ENCODE measurements around the gene XRN2.
"Not testable (repeated sequence)": the region's sequence is repeated elsewhere in the genome, so short reads cannot be mapped to it uniquely, and the experiment has no call there.

Gene XRN2

DNA sequence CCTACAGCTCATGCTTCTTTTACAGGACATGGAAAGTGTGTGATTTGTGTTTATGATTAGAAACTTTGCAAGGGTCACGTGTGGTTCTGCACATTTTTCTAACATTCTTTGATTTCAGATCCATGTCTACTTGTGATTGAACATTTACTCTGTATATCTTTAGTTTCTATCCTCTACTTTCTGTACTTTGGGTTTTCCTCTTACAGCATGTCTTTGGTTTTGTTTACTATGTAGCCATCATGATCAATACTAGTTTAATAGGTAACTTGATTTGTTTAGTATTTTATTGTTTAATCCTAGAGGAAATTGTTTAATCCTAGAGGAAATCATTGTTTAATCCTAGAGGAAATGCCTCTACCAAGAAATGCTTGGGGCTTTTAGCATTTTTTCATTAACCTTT lies 41.8 kb downstream of the XRN2 start:
- no peak for DNase-seq (ENCODE audit: low read depth)

DNA sequence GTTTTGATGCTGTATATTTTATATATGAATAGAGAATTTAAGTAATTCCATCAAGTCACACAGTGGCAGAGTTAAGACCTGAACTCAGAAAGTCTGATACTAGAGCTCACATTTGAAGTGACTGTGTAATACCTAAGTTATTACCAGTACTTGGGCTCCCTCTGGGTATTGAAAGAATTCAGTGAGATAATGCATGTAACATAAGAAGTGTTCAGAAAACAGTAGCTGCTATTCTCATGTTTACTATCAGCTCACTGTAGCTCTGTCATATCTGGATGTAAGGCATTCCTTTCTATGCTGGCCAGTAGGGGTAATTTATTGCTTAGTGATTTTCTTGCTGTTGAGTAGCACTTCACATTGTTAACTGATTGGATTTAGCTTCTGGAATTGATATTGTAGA lies 49.6 kb downstream of the XRN2 start:
- DNase-seq (ENCODE audit: low read depth): no peak

DNA sequence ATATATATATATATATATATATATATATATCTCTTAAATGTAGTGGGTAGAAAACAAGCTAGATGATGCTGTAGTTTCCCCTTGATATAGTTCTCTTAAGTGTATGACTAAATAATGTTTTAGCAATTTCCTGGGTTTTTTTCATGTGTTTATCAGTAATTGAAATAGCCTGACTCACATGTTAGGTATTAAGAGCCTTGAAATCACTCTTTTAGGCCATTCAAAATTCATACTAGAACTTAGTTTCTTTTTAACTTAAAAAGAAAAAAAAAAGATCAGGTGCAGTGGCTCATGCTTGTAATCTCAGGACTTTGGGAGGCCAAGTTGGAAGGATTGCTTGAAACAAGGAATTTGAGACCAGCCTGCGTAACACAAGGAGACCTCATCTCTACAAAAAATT lies 50.1 kb downstream of the XRN2 start:
- no peak for DNase-seq (ENCODE audit: low read depth)

DNA sequence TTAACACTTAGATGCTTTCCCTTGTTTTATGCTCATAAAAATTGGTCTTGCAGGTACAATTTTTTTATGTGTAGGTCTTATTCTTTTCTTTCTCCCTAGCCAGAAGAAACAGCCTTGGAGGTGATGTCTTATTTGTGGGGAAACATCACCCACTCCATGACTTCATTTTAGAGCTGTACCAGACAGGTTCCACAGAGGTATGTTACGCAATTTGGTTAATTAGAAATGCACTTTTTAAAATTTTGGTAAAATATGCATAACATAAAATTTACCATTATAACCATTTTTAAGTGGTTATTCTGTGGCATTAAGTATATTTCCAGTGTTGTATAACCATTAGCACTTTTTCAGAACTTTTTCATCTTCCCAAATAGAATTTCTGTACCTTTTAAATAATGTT lies 52.9 kb downstream of the XRN2 start:
- no peak for DNase-seq (ENCODE audit: low read depth)

DNA sequence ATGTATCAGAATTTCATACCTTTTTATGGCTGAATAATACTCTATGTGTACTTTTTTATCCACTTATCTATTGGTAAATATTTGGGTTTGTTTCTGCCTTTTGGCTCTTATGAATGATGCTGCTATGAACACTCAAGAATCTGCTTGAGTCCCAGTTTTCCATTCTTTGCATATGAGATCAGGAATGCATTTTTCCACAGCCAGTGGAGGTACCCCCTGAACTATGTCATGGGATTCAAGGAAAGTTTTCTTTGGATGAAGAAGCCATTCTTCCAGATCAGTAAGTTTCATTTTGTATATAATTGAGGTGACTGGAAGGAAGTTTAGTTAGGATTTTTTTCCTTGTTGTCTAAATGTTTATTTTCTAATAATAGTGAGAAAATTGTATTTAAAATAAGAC lies 53.3 kb downstream of the XRN2 start:
- no peak for DNase-seq (ENCODE audit: low read depth)

DNA sequence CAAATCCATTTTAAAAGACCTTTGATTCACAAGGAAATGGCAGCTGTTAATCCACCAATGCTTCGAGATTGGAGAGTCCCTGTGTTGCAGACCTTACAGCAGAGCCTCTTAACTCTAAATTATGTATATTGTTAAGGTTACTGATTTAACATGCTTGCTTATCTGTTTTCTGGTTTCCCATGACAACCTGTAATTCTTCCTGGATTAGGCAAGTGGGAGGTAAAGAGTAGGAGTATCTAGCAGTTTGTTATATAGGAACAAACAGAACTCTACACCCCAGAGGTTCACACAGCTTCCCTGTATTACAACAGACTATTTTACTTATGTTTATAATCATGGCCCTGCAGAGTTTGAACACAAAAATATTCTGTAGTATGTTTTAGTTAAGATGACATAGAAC lies 54.7 kb downstream of the XRN2 start:
- DNase-seq (ENCODE audit: low read depth): no peak

DNA sequence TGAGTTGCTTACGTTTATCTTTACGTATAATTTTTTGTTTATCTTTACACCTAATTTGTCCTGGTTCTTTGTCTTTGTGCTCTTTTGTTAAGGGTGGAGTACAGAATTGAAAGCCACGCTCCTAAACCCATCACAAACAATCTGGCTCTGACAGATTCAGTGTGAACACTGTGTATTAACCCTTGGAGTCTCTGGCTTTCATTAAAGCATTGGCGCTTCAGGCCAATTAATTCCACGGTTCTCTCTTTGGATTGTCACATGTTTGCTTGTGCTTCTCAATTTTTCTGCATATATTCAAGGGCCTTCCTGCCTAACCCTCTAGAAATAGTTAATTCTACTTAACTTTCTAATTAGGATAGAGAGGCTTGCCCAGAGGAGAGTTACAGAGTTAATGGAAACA lies 55.6 kb downstream of the XRN2 start:
- DNase-seq (ENCODE audit: low read depth): no peak

DNA sequence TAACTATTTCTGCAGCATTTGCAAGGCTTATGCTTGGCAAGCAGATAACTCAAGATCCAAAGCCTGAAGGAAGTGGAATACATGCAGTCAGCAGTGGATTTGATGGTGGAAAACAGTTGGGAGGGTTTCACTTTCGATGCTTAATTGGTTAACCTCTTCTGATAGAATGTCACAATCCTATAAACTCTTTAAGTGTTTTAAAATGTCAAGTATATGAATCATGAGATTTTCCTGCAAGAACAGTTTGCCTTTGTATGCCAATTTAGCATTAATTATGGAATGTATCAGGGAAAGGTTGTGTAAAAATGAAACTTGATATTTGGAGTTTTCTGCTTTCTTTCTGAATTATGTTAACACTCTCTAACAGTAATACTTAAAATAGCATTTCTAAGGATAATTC lies 57.6 kb downstream of the XRN2 start:
- no peak for DNase-seq (ENCODE audit: low read depth)

DNA sequence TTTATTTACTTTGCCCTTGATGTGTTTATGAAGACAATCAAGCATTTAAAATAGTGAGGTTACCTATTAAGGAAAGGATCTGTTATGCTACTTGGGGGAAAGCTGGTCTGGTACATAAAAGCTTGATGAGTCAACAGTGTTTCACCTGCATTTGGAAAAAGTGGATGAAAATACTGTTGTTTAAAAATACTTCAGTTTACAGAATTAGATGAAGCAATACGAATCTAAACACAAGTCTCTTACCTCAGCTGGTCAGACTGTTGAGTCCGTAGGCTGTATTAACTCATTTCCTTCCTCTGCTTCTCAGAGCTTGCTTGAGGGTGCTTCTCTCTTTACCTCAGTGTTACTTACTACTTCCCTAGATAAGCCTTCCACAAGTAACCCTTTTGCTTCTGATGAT lies 58.1 kb downstream of the XRN2 start:
- no peak for DNase-seq (ENCODE audit: low read depth)

DNA sequence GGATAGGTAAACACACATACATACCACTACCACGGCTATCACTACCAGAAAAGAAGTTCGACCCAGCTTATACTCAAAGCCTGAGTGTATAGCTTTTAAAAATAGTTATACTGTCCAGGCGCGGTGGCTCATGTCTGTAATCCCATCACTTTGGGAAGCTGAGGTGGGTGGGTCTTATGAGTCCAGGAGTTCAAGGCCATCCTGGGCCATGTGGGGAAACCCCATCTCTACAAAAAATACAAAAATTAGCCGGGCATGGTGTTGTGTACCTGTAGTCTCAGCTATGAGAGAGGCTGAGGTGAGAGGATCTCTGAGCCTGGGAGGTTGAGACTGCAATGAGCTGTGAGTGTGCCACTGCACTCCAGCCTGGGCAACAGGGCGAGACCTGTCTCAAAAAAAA lies 61.3 kb downstream of the XRN2 start:
- no peak for DNase-seq (ENCODE audit: low read depth)

DNA sequence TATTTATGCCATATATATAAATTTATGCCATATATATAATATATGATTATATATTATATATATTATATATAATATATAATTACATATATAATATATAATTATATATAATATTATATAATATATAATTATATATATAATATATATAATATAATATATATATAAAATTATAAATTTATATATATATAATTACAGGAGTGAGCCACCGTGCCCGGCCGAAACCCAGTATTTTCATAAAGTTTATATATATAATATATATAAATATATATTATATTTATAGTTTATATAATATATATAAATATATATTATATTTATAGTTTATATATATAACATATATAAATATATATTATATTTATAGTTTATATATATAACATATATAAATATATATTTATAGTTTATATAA lies 62.6 kb downstream of the XRN2 start:
- DNase-seq (ENCODE audit: low read depth): no peak

DNA sequence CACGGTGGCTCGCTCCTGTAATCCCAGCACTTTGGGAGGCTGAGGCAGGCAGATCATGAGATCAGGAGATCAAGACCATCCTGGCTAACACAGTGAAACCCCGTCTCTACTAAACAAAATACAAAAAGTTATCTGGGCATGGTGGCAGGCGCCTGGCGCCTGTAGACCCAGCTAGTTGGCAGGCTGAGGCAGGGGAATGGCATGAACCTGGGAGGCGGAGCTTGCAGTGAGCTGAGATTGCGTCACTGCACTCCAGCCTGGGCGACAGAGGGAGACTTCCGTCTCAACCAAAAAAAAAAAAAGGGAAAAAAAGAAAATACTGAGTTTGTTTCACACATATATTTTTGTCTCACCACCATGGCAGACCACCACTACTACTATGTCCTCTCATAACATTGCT lies 63.1 kb downstream of the XRN2 start:
- DNase-seq (ENCODE audit: low read depth): not testable (repeated sequence)

DNA sequence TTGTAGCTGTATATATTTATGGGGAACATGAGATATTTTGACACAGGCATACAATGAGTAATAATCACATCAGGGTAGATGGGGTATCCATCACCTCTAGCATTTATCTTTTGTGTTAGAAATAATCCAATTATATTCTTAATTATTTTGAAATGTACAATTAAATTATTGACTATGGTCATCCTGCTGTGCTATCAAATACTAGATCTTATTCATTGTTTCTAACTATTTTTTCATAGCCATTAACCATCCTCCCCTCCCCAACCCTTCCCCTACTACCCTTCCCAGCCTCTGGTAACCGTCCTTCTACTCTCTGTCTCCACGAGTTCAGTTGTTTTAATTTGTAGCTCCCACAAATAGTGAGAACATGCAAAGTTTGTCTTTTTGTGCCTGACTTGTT lies 65.7 kb downstream of the XRN2 start:
- no peak for DNase-seq (ENCODE audit: low read depth)

DNA sequence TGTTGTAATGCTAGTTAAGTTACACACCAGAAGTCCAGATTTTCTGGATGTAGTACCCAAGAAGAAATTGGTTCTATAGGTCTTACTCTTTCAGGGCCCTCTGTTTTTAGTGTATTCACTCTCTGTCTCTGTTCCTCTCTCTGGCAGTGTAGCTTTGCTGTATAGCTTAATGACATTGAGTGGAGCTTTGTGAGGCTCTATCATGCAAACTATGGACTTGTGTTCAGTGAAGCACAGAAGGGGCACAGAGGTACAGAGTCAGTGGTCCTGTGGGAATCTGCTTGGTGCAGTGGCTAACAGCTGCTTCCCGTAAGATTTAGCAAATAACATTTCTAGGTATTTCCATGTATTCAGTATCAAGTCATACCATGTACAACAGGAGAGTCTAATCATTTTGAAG lies 68.1 kb downstream of the XRN2 start:
- no peak for DNase-seq (ENCODE audit: low read depth)

DNA sequence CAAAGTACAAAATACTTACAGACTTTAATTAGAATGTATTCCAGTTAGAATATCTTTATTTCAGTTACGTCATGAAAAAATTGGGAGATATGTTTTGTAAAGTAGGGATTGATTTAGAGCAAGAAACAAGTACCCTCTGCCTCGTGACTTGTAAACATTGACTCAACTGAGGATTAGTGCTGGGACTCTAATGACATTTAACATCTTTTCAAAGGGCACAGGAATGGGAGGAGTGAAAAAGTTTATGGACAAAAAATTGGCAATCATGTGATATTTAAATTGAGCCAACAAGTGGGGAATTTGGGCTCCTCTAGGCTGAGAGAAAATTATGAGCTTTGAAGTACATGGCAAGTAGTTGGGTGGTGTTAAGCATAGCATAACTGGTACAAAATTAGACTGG lies 68.9 kb downstream of the XRN2 start:
- DNase-seq (ENCODE audit: low read depth): no peak

DNA sequence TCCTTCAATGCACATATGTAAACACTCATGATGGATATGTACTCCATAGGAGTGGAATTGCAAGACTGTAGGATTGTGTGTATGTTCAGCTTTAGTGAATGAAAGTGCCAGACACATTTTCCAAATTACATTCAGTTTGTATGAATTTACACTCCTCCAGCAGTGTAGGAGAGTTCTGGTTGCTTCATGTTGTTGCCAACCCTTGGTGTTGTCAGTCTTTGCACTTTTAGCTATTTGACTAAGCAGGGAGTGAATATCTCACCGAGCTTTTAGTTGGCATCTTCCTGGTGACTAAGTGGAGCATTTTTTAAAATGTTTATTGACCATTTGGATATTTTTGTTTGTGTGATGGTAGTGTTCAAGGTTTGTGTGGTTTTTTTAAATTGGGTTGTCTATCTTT lies 70.3 kb downstream of the XRN2 start:
- no peak for DNase-seq (ENCODE audit: low read depth)

DNA sequence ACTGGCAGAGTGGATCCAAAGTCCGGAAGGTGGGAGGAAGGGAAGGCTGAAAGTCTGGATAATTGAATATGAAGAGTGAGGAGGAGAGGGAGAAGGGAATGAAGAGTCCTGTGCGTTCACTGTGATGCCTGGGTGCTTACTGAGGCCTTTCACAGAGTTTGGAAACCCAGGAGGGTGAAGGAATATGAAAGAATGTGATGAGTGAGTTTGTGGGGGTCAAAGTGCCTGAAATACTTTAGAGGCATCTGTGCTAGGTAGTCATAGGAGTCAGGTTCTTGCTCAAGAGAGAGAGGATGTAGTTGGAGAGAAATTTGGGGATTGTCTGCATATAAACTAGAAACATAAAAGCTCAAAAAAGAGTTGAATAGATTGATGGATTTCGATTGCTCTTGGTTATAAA lies 73.5 kb downstream of the XRN2 start:
- no peak for DNase-seq (ENCODE audit: low read depth)

DNA sequence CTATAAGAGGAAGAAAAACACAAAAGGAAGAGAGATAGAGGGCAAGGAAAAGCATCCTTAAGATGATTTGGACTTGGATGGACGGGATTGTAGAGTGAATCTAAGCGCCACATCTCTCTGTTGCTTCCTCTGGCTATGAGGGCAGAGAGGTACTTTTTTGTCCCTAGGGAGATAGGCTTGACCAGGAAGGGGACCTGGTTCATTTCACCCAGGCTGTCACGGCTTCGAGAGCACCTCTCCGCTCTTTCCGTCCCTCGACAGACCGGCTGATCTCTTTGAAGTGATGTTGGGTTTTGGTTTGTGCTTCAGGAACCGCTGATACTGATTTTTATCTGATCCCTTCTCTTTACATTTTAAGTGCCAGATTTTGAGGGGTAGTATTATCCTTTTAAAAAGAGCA lies 74.6 kb downstream of the XRN2 start:
- no peak for DNase-seq (ENCODE audit: low read depth)

DNA sequence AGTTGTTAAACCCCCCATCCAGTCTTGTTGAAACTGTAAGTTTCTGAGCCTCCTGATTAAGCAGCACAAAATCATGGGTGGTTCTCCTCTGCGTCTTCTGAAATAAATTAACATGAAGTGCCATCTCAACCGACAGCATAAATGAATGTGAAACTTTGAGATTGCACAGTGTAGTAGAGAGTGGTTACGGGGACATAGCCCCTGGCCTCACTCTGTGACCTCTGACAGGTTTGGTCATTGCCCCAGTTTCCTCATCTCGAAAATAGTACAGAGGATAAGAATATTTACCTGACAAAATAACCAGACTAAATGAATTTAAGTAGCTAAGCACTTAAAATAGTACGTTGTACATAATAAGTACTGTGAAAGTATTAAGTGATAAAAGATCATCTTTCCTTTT lies 75.1 kb downstream of the XRN2 start:
- DNase-seq (ENCODE audit: low read depth): no peak

DNA sequence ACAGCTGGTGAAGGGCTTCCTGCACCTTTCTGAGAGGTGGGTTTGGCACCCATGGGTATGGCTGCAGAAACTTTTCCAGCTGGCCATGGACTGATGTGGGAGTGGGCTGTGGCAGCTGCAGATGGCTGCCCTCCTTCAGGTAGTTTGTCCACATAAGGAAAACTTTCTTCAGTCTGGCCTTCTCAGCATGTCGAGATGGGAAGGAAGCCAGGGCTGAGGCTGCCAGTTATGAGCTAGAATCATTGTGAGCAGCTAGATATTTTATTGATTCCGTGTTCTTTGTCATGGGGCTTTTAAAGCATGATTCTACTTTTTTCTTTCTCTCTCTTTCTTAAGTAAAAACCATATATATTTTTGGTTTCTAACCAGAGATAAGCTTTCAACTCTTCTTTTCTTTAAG lies 77.6 kb downstream of the XRN2 start:
- no peak for DNase-seq (ENCODE audit: low read depth)

DNA sequence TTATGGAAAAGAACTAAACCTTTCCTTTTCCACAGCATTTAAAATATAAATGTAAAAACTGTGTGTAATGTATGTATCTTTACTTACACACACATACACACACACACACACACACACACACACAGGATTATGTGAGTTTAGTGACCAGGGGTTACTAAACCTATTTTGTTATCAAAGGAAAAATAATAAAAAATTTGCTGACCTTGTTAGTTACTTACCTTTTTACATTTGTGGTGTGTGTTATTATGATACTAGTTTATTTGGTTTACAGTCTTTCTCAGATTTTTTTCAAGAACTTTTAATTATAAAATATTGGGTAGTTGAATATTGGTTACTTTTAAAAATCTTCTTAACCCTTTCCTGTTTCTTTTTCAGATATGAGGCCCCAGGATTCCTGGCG lies 78.5 kb downstream of the XRN2 start:
- DNase-seq (ENCODE audit: low read depth): no peak

DNA sequence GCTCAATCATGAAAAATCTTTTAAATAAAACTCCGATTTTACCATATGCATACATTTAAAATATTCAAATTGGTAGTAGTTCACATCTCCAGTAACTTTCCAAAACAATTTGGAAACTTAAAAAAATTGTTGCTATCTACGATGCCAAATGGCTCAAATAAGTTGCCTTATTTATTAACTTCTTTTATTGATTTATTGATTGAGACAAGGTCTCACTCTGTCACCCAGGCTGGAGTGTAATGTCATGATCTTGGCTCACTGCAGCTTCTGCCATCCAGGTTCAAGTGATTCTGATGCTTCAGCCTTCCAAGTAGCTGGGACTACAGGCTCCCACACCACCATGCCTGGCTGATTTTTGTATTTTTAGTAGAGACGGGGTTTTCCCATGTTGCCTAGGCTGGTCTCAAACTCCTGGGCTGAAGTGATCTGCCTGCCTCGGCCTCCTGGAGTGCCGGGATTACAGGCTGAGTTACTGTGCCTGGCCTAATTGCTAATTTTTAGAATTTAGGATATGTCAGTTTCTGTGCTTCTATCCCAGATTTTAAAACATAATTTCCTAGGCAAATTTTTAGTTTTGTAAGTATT lies 81.3 kb downstream of the XRN2 start:
- DNase-seq (ENCODE audit: low read depth): no peak

DNA sequence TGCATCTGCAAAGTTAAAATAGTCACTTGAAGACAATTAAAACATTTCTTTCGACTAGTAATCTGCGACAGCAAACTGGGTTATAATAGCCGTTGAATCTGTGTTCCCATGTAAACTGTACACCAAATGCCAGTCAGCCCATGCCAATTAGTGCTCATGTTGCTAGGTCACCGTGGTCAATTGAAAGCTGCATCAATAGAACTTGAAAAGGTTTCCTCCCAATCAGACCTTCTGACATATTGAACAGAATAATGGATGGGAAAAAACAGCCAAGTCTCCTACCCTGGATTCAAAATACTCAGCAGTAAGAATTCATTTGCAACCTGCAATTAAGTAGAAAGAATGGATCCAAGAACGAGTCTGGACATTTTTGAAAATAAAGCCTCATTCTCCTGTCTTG lies 83.0 kb downstream of the XRN2 start:
- no peak for DNase-seq (ENCODE audit: low read depth)

DNA sequence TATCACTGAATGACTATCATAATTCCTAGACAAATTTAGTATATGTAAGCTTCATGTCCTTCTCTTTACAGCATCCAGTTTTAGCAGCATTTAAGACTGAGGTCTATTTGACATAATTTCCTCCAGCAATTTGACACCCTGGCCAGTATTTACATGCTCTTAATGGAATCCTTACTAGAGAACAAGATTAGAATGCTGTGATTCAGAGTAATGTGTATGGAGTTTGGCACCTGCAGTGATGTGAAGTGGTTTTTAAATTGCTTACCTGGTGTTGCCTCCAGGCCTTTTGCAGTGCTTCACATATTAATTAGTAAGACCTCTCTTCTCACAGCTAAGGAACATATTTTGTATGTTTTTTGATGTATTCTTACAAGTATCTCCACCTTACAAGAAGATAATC lies 84.4 kb downstream of the XRN2 start:
- no peak for DNase-seq (ENCODE audit: low read depth)

DNA sequence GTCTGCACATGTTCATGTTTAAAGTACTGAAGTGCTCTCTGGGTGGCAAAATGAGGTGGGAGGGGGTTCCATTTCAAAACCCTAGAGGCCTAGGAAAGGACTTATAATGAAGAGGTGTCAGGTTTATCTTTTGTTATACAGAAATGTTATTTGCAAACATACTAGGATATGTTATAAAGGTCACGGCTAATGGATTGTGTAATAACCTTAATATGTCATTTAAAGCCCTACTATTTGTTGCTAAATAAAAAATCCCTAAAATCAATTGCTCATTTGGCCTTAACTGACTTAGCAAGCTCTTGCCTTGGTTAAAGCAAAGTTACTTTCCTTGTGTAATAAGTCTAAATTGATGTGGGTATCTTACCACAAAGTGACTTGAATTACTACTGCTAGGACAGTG lies 85.4 kb downstream of the XRN2 start:
- no peak for DNase-seq (ENCODE audit: low read depth)
